PC-9 (cell line): ENCODE results near the gene NT5DC1. TPM values are rescaled to one million over a fixed set of nuclear protein-coding genes. Genes with fewer than 3 reads are reported as not detected.
A peak's percentile ranks its signal among the peaks of the same experiment; 100 is the strongest.

Source experiments
- BruUV-seq: library from RNA; stranded (reverse); fragments of 400-500 nt; replicated peaks from 2 replicates; lab custom pipeline; 2021; lab: Mats Ljungman, UMichigan
- CTCF ChIA-PET: fragments of 300-600 bp; sonication (Branson Sonifier 250); formaldehyde crosslinking; loops from one replicate; lab custom pipeline; 2022; ENCODE audit warnings: antibody characterized with exemption; lab: Charles Lee
- POLR2A ChIA-PET: fragments of 300-600 bp; sonication (Branson Sonifier 250); formaldehyde crosslinking; loops from one replicate; lab custom pipeline; 2022; ENCODE audit warnings: antibody characterized with exemption; ENCODE audit not compliant: unreplicated experiment; lab: Charles Lee
- DNase-seq, 2 experiments: peaks; one replicate each; pipeline versions ENCODE4 v3.0.0 to v3.0.0-alpha.2; 2015 to 2022; ENCODE audit warnings: mixed read lengths in 1 of 2
- H2AFZ ChIP-seq: fragments of 200-600 bp; sonication (generic); 2 replicates; pipeline ENCODE4 v1.8.1; 2017; ENCODE audit warnings: antibody characterized with exemption
- H3F3A ChIP-seq: fragments of 200-600 bp; sonication (generic); 2 replicates; pipeline ENCODE4 v1.8.1; 2017; ENCODE audit warnings: antibody characterized with exemption, mild to moderate bottlenecking, low read depth; ENCODE audit not compliant: insufficient read depth
- H3K27ac ChIP-seq: fragments of 200-600 bp; sonication (generic); 2 replicates; pipeline ENCODE4 v1.6.1; 2016; ENCODE audit warnings: mixed run types
- H3K27me3 ChIP-seq: fragments of 200-600 bp; sonication (generic); 2 replicates; pipeline ENCODE4 v1.6.1; 2016; ENCODE audit warnings: low read depth, mixed run types; ENCODE audit not compliant: insufficient read depth
- H3K36me3 ChIP-seq: fragments of 200-600 bp; sonication (generic); 2 replicates; pipeline ENCODE4 v1.6.1; 2016; ENCODE audit warnings: low read depth, mixed run types
- H3K4me1 ChIP-seq: fragments of 200-600 bp; sonication (generic); replicated peaks from 2 replicates; pipeline ENCODE4 v1.6.1; 2016; ENCODE audit warnings: mixed run types; ENCODE audit not compliant: insufficient read depth
- H3K4me2 ChIP-seq: fragments of 200-600 bp; sonication (generic); 2 replicates; pipeline ENCODE4 v1.6.1; 2017; ENCODE audit warnings: mixed run types
- H3K4me3 ChIP-seq: fragments of 200-600 bp; sonication (generic); 2 replicates; pipeline ENCODE4 v1.6.1; 2016; ENCODE audit warnings: mixed run types
- H3K79me2 ChIP-seq: fragments of 200-600 bp; sonication (generic); 2 replicates; pipeline ENCODE4 v1.6.1; 2017; ENCODE audit warnings: low read depth, mixed run types
- H3K9me2 ChIP-seq: fragments of 200-600 bp; sonication (generic); 2 replicates; pipeline ENCODE4 v1.8.1; 2017; ENCODE audit warnings: mild to moderate bottlenecking; ENCODE audit not compliant: insufficient read depth
- H3K9me3 ChIP-seq: fragments of 200-600 bp; sonication (generic); 2 replicates; pipeline ENCODE4 v1.8.1; 2016; ENCODE audit warnings: low read depth; ENCODE audit not compliant: insufficient read depth
- H4K20me1 ChIP-seq: fragments of 200-600 bp; sonication (generic); 2 replicates; pipeline ENCODE4 v1.8.1; 2017; ENCODE audit not compliant: insufficient read depth
- CTCF ChIP-seq: fragments of 200-600 bp; sonication (generic); conservative IDR thresholded peaks from 2 replicates; pipeline ENCODE4 v1.6.1; 2017; ENCODE audit warnings: mixed run types, antibody characterized with exemption, mild to moderate bottlenecking, moderate library complexity
- EZH2 ChIP-seq: fragments of 200-600 bp; sonication (generic); IDR thresholded peaks from 2 replicates; pipeline ENCODE4 v1.8.0; 2017; ENCODE audit warnings: antibody characterized with exemption, low read depth
- intact Hi-C: fragments of 100-400 bp; cut with micrococcal nuclease; formaldehyde crosslinking; loops from one replicate; pipeline ENCODE4 v1.10.0; 2022; ENCODE audit not compliant: unreplicated experiment
- total RNA-seq: library from RNA; stranded (reverse); gene quantifications from 2 replicates; pipeline ENCODE4 v1.2.3, GENCODE V29; 2021

Gene NT5DC1
- total RNA-seq, 1 experiment from 2014 or later: 33.5 TPM

- H3K9me2 ChIP-seq: no peaks in the 10 kb centered on the region
- H4K20me1 ChIP-seq: no peaks in the 10 kb centered on the region; the same call in 1 of the 2 replicates
- no peak for TF ChIP-seq EZH2
- H3F3A ChIP-seq: no peaks in the 10 kb centered on the region; the same call in 1 of the 2 replicates
- DNase-seq: no peak
- no peaks in the 10 kb centered on the region for H3K4me1 ChIP-seq
- no peak overlapping the region for H3K4me3 ChIP-seq
- H3K36me3 ChIP-seq: no peaks in the 10 kb centered on the region
- intact Hi-C loops: no loop called here
- no peaks in the 10 kb centered on the region for H3K27me3 ChIP-seq
- ChIA-PET POLR2A (no interaction called here), CTCF (no interaction called here)
- no TSS peak for BruUV-seq
- H2AFZ ChIP-seq: no peak overlapping the region
- no peaks in the 10 kb centered on the region; the same call in 1 of the 2 replicates for H3K9me3 ChIP-seq
- no peaks in the 10 kb centered on the region for H3K79me2 ChIP-seq
- no peak overlapping the region for H3K4me2 ChIP-seq
- no peak overlapping the region for H3K27ac ChIP-seq
Measured at GRCh38 chr6:116176596-116176995, 75.9 kb downstream of the NT5DC1 start.

- H3K9me3 ChIP-seq: no peaks in the 10 kb centered on the region
- H3K27me3 ChIP-seq: no peaks in the 10 kb centered on the region
- no peak overlapping the region for H3K27ac ChIP-seq
- no peaks in the 10 kb centered on the region for H3F3A ChIP-seq
- no peaks in the 10 kb centered on the region for H3K79me2 ChIP-seq
- no peaks in the 10 kb centered on the region for H3K4me1 ChIP-seq
- H4K20me1 ChIP-seq: no peaks in the 10 kb centered on the region; the same call in 1 of the 2 replicates
- intact Hi-C loops: no loop called here
- H3K4me3 ChIP-seq: no peak overlapping the region
- ChIA-PET CTCF (no interaction called here), POLR2A (no interaction called here)
- DNase-seq: no peak
- no peaks in the 10 kb centered on the region for H3K9me2 ChIP-seq
- BruUV-seq: no TSS peak
- H3K4me2 ChIP-seq: no peak overlapping the region
- TF ChIP-seq CTCF: no peak
- TF ChIP-seq EZH2: no peak
- no peaks in the 10 kb centered on the region for H3K36me3 ChIP-seq
- H2AFZ ChIP-seq: no peak overlapping the region
Measured at GRCh38 chr6:116180375-116180774, 79.7 kb downstream of the NT5DC1 start.

- no peak for DNase-seq
- no peaks in the 10 kb centered on the region for H3K4me1 ChIP-seq
- no peak overlapping the region for H3K4me2 ChIP-seq
- H3K79me2 ChIP-seq: no peaks in the 10 kb centered on the region
- no peaks in the 10 kb centered on the region; the same call in 1 of the 2 replicates for H3K9me2 ChIP-seq
- CTCF ChIA-PET: no interaction called here
- H3K27ac ChIP-seq: no peak overlapping the region
- H3K27me3 ChIP-seq: no peaks in the 10 kb centered on the region
- POLR2A ChIA-PET: no interaction called here
- no peak overlapping the region for H2AFZ ChIP-seq
- no peak overlapping the region for H3K4me3 ChIP-seq
- no peaks in the 10 kb centered on the region for H3K9me3 ChIP-seq
- no TSS peak for BruUV-seq
- TF ChIP-seq CTCF: no peak
- no peak for TF ChIP-seq EZH2
- no peaks in the 10 kb centered on the region for H4K20me1 ChIP-seq
- no peaks in the 10 kb centered on the region for H3K36me3 ChIP-seq
- intact Hi-C loops: no loop called here
- no peaks in the 10 kb centered on the region for H3F3A ChIP-seq
Measured at GRCh38 chr6:116189472-116189871, 88.8 kb downstream of the NT5DC1 start.

GRCh38 chr6:116190550-116190949, 89.9 kb downstream of the NT5DC1 start:
- no peaks in the 10 kb centered on the region for H3K9me3 ChIP-seq
- H3K27ac ChIP-seq: no peak overlapping the region
- peak in 1 of 2 experiments; percentile 17 for DNase-seq
- H3K27me3 ChIP-seq: no peaks in the 10 kb centered on the region
- no peaks in the 10 kb centered on the region for H4K20me1 ChIP-seq
- ChIA-PET CTCF (no interaction called here), POLR2A (no interaction called here)
- intact Hi-C loops: no loop called here
- no peak overlapping the region for H3K4me2 ChIP-seq
- H3K9me2 ChIP-seq: no peaks in the 10 kb centered on the region; the same call in 1 of the 2 replicates
- H3K4me3 ChIP-seq: no peak overlapping the region
- no peaks in the 10 kb centered on the region for H3F3A ChIP-seq
- BruUV-seq: no TSS peak
- no peaks in the 10 kb centered on the region for H3K79me2 ChIP-seq
- H2AFZ ChIP-seq: no peak overlapping the region
- H3K4me1 ChIP-seq: no peaks in the 10 kb centered on the region
- H3K36me3 ChIP-seq: no peaks in the 10 kb centered on the region
- TF ChIP-seq CTCF (no peak), EZH2 (no peak)
